KMS-11 (cell line): ENCODE results near the gene IFRD2.

Source experiments
- H2AFZ ChIP-seq: fragments of 200-600 bp; sonication (generic); 2 replicates; pipeline ENCODE4 v1.6.1; 2016; ENCODE audit warnings: antibody characterized with exemption, mixed run types, low read depth
- H3K27ac ChIP-seq: fragments of 200-600 bp; sonication (generic); 2 replicates; pipeline ENCODE4 v1.6.1; 2016; ENCODE audit warnings: mild to moderate bottlenecking, mixed run types
- H3K27me3 ChIP-seq: fragments of 200-600 bp; sonication (generic); 2 replicates; pipeline ENCODE4 v1.6.1; 2017; ENCODE audit warnings: mild to moderate bottlenecking, low read depth, mixed run types, moderate library complexity; ENCODE audit not compliant: insufficient read depth
- H3K36me3 ChIP-seq: fragments of 200-600 bp; sonication (generic); 2 replicates; pipeline ENCODE4 v1.6.1; 2017; ENCODE audit warnings: mild to moderate bottlenecking, mixed run types; ENCODE audit not compliant: insufficient read depth
- H3K4me1 ChIP-seq: fragments of 200-600 bp; sonication (generic); 2 replicates; pipeline ENCODE4 v1.6.1; 2016; ENCODE audit warnings: mild to moderate bottlenecking, low read depth, mixed run types; ENCODE audit not compliant: poor library complexity, severe bottlenecking
- H3K4me2 ChIP-seq: fragments of 200-600 bp; sonication (generic); 2 replicates; pipeline ENCODE4 v1.7.0; 2016; ENCODE audit warnings: mild to moderate bottlenecking, mixed run types
- H3K4me3 ChIP-seq: fragments of 200-600 bp; sonication (generic); IDR thresholded peaks from 2 replicates; pipeline ENCODE4 v1.6.1; 2017; ENCODE audit warnings: low read depth, low read length, mixed read lengths; ENCODE audit not compliant: insufficient read depth
- H3K79me2 ChIP-seq: fragments of 200-600 bp; sonication (generic); 2 replicates; pipeline ENCODE4 v1.6.1; 2016; ENCODE audit warnings: low read depth, mixed run types; ENCODE audit not compliant: insufficient read depth
- H3K9ac ChIP-seq: fragments of 200-600 bp; sonication (generic); 2 replicates; pipeline ENCODE4 v1.6.1; 2016; ENCODE audit warnings: mild to moderate bottlenecking, mixed run types
- H4K20me1 ChIP-seq: fragments of 200-600 bp; sonication (generic); 2 replicates; pipeline ENCODE4 v1.6.1; 2016; ENCODE audit warnings: mild to moderate bottlenecking, mixed run types; ENCODE audit not compliant: insufficient read depth
- CTCF ChIP-seq: fragments of 200-600 bp; sonication (generic); conservative IDR thresholded peaks from 2 replicates; pipeline ENCODE4 v1.6.1; 2017; ENCODE audit warnings: low read depth, mild to moderate bottlenecking, antibody characterized with exemption, low read length, moderate library complexity, mixed read lengths

Gene IFRD2

DNA sequence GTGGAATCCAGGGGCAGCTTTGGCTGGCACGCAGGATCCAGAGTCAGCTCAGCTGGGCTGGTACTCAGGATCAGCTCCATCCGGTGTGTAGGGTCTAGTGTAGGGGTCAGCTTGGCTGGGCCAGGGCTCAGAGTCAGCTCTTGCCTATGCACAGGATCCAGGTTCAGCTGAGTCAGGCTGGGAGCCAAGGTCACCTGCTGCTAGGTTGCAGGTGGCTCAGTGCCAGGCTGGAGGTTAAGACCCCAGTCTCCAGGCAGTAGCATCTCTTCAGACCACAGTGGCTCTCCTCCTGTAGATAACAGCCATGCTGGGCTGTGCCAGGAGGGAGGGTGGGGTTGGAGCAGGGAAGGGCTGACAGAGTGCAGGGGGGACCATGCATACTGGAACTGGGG lies 5.2 kb upstream of the IFRD2 start:
- Histone ChIP-seq H3K27ac (no peak overlapping the region), H3K36me3 (no peaks in the 10 kb centered on the region), H3K4me3 (no peak overlapping the region), H4K20me1 (no peaks in the 10 kb centered on the region), H3K27me3 (no peaks in the 10 kb centered on the region), H3K79me2 (no peaks in the 10 kb centered on the region), H3K9ac (no peak overlapping the region), H3K4me1 (peaks cover 22% of the 10 kb centered on the region), H3K4me2 (no peak overlapping the region), H2AFZ (no peak overlapping the region)
- TF ChIP-seq CTCF = no peak

- Histone ChIP-seq H4K20me1 (no peaks in the 10 kb centered on the region), H3K27ac (no peak overlapping the region), H3K27me3 (no peaks in the 10 kb centered on the region), H3K4me1 (peaks cover 22% of the 10 kb centered on the region), H3K4me2 (no peak overlapping the region), H3K36me3 (no peaks in the 10 kb centered on the region), H3K9ac (no peak overlapping the region), H2AFZ (no peak overlapping the region), H3K79me2 (peaks cover 1% of the 10 kb centered on the region), H3K4me3 (no peak overlapping the region)
- TF ChIP-seq CTCF = no peak
Measured at GRCh38 chr3:50296721-50297383, 4.6 kb upstream of the IFRD2 start.

DNA sequence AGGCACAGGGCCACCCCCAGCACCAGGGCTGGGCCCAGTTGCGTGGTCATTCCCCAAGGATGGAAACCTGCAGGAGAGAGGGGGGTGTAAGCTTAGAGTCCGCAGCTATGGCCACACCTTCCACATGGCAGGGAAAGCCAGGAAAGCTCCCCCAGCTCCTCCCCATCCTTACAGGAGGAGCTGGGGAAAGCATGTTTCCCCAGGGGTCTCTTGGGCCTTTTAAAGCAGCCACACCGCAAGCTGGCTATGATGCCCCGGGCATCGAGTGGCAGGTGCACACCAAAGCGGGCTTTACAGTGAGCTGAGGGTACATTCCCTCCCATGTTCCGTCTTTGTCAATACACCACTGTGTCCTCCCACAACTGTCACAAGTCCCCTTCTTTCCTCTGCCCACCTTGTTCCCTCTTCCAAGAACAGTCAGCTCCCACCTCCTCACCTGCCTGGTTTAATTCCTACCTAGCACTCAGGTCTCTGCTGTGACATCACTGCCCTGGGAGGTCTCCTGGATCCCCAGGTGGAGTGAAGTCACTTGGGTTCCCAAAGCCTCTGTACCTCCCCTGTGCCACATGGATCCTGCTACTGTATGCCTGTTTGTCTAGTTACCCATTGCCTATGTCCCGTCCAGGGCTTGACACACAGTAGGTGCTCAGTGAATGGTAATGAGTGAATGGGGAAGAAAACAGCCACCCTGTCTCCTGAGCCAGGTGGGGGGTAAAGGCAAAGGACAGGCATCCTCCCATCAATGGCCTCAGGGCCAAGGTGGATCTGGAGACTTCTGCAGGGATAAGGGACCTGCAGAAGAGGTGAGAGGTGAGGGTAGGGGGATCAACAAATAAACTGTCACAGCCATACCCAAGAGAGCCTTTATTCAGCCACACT lies 3.6 kb upstream of the IFRD2 start:
- no peaks in the 10 kb centered on the region for H3K36me3 ChIP-seq
- no peak for TF ChIP-seq CTCF
- no peaks in the 10 kb centered on the region for H4K20me1 ChIP-seq
- H3K27me3 ChIP-seq = no peaks in the 10 kb centered on the region
- no peak overlapping the region for H3K9ac ChIP-seq
- H3K79me2 ChIP-seq = peaks cover 12% of the 10 kb centered on the region
- H2AFZ ChIP-seq = no peak overlapping the region
- H3K4me1 ChIP-seq = peaks cover 22% of the 10 kb centered on the region
- H3K4me2 ChIP-seq = no peak overlapping the region
- H3K27ac ChIP-seq = no peak overlapping the region
- H3K4me3 ChIP-seq = no peak overlapping the region

DNA sequence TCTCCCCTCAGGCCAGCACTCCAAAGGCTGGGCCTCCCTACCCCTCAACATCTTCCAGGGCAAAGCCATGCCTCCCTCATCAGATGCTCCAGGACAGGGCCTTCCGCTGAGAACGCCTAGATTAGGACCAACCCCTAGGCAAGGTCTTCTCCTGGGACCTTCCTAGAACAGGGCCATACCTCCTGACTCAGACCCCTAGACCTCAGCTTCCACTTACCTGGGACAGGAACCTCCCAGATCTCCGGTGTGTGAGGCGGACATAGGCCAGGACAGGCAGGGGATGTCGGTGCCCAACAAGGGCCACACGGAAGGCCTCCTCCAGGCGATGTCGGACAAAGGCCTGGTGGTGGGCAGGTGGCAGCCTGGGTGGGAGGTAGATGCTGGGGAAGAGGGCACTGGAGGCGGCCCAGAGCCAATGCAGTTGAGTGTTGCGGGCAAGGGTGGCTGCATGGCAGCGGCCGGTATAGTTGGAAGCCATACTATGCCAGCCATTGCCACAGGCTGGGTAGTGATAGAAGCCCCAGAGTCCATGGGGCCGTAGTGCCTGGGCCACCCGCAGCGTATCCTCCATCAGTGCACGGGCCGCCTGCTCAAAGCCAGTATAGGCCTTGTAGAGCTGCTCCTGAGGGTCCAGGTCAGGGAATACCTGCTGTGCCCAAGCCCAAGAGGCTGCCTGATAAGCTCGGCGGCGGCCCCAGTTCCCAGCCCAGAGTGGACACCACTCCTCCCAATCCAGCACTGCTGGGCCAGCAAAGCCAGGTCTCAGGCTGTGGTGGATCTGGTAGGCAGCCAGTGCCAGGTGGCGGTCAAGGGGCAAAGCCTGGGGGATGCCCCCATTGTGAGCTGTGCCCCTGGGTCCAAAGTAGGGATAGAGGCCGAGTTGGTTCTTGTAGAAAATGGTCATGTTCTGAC lies 2.5 kb upstream of the IFRD2 start:
- no peaks in the 10 kb centered on the region for H4K20me1 ChIP-seq
- TF ChIP-seq CTCF = no peak
- H3K36me3 ChIP-seq = no peaks in the 10 kb centered on the region
- no peaks in the 10 kb centered on the region for H3K27me3 ChIP-seq
- no peak overlapping the region for H3K4me2 ChIP-seq
- H3K79me2 ChIP-seq = peaks cover 17% of the 10 kb centered on the region
- no peak overlapping the region for H3K27ac ChIP-seq
- H3K4me1 ChIP-seq = peaks cover 15% of the 10 kb centered on the region
- no peak overlapping the region for H2AFZ ChIP-seq
- H3K4me3 ChIP-seq = no peak overlapping the region
- H3K9ac ChIP-seq = no peak overlapping the region
